SK-N-MC (cell line): Measurements from ENCODE around the gene PTPRN2.
"Not testable (repeated sequence)": the region's sequence is repeated elsewhere in the genome, so short reads cannot be mapped to it uniquely, and the experiment has no call there.

Experiments
- DNase-seq: peaks from one replicate; pipeline ENCODE4 v3.0.0-alpha.2; 2011; ENCODE audit warnings: low read depth, low spot score
- H3K27ac ChIP-seq: fragments of 200-600 bp; sonication (generic); 2 replicates; pipeline ENCODE4 v1.5.1; 2016; ENCODE audit warnings: mixed run types
- H3K36me3 ChIP-seq: fragments of 200-600 bp; sonication (generic); 2 replicates; pipeline ENCODE4 v1.6.1; 2017; ENCODE audit warnings: antibody characterized with exemption, low read length, mixed read lengths; ENCODE audit not compliant: insufficient read depth
- H3K4me3 ChIP-seq: fragments of 200-600 bp; sonication (generic); 2 replicates; pipeline ENCODE4 v1.5.1; 2016
- H3K9ac ChIP-seq: fragments of 200-600 bp; sonication (generic); 2 replicates; pipeline ENCODE4 v1.8.0; 2017; ENCODE audit warnings: mixed run types, mixed read lengths; ENCODE audit not compliant: insufficient read length
- H3K9me3 ChIP-seq: fragments of 200-600 bp; sonication (generic); 2 replicates; pipeline ENCODE4 v1.6.1; 2017; ENCODE audit warnings: low read depth, mild to moderate bottlenecking, antibody characterized with exemption, low read length, moderate library complexity, mixed read lengths
- EZH2 ChIP-seq: fragments of 200-600 bp; sonication (generic); IDR thresholded peaks from one replicate; pipeline ENCODE4 v1.6.1; 2017; ENCODE audit warnings: antibody characterized with exemption
- FOXP2 ChIP-seq: optimal IDR thresholded peaks from 2 replicates; pipeline ENCODE3; 2011; ENCODE audit warnings: mild to moderate bottlenecking, moderate library complexity; ENCODE audit not compliant: insufficient read depth; ENCODE audit errors: extremely low read length, control extremely low read depth
- POLR2AphosphoS5 ChIP-seq: IDR thresholded peaks from 2 replicates; pipeline ENCODE4 v1.6.1; 2012; ENCODE audit warnings: mild to moderate bottlenecking, low read depth, low read length, borderline replicate concordance

PTPRN2 gene

DNA sequence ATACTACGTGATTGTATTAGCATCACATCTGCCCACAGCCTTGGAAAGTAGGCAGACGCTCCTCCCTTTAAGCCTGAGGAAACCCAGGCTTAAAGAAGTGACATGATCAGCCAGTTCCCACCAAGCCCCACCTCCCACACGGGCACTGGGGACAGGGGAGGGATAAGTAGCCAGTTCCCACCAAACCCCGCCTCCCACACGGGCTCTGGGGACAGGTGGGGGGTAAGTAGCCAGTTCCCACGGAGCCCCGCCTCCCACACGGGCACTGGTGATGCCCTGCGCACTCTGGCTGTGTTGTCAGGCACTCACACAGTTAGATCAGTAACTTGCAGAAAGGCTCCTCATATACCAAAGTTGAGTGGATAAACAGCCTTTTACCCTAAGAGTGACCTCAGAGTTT, 606.8 kb downstream of the PTPRN2 start:
- Histone ChIP-seq H3K27ac (no peak overlapping the region), H3K4me3 (no peak overlapping the region), H3K36me3 (no peaks in the 10 kb centered on the region), H3K9ac (no peak overlapping the region), H3K9me3 (no peaks in the 10 kb centered on the region)
- no peak for TF ChIP-seq POLR2AphosphoS5
- no peak for TF ChIP-seq FOXP2
- TF ChIP-seq EZH2, result no peak
- no peak for DNase-seq

DNA sequence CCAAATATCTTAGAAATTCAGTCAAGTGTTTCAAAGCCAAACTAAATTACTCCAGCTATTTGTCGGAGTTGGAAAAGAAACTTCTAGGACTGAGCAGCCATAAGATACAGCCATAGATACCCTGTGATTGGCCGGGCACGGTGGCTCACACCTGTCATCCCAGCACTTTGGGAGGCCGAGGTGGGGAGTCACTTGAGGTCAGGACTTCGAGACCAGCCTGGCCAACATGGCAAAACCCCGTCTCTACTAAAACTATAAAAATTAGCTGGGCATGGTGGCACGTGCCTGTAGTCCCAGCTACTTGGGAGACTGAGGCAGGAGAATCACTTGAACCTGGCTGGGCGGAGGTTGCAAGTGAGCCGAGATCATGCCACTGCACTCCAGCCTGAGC, 607.3 kb downstream of the PTPRN2 start:
- not testable (repeated sequence) for H3K9me3 ChIP-seq, H3K36me3 ChIP-seq, H3K27ac ChIP-seq, H3K4me3 ChIP-seq, DNase-seq, H3K9ac ChIP-seq

DNA sequence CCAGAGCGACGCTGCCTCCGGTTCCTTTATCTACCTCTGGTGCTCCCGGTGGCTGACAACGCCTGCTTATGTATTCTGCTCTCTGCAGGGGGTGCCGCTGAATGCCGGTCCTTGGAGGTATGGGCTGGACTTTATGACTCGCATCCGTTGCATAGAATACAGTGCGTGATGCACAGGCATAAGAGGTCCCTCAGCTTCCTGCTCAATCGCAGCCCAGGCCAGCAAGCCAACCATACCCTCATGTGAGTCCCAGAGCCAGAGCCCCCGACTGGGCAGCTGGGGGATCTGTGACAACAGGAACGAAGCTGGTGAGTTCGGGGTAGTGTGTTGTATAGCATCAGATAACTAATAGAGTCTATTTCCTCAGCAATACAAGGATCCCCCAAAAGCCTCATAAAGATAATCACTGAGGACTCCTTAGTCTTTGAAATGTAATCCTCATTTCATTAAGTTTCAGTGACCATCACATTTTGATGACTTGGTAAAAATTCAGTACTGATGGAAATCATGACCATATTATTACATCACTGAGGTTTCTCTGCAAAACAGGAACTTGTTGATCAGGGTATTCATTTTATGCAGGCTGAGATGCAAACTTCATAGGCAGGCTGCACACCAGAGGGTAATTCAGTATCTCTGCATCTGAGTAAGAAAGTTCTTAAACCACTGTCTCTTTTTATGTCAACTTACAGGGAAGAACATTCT, 607.8 kb downstream of the PTPRN2 start:
- DNase-seq, result no peak
- TF ChIP-seq FOXP2 (no peak), POLR2AphosphoS5 (no peak), EZH2 (no peak)
- Histone ChIP-seq H3K4me3 (no peak overlapping the region), H3K27ac (no peak overlapping the region), H3K9me3 (no peaks in the 10 kb centered on the region), H3K9ac (no peak overlapping the region), H3K36me3 (no peaks in the 10 kb centered on the region)

DNA sequence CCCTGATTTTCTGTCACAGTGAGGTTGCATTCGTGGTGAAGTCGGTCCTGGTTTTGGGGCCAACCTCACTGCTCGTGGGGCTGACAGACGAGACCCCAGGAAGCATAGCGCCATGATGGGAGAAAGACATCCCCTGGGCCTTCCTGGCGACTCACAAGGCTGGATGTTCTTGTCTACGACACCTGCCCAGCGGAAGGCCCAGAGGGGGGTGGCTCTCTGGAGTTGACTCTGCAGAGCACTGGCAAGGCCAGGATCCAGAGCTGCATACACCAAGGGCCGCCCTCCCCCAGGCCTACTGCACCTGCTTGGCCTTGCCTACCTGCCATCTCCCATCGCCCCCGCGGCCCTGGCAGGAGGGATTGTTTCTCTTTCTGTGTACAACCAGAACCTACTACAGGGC, 608.9 kb downstream of the PTPRN2 start:
- DNase-seq, result no peak
- TF ChIP-seq FOXP2 (no peak), EZH2 (no peak), POLR2AphosphoS5 (no peak)
- Histone ChIP-seq H3K4me3 (no peak overlapping the region), H3K9ac (no peak overlapping the region), H3K9me3 (no peaks in the 10 kb centered on the region), H3K36me3 (no peaks in the 10 kb centered on the region), H3K27ac (no peak overlapping the region)

DNA sequence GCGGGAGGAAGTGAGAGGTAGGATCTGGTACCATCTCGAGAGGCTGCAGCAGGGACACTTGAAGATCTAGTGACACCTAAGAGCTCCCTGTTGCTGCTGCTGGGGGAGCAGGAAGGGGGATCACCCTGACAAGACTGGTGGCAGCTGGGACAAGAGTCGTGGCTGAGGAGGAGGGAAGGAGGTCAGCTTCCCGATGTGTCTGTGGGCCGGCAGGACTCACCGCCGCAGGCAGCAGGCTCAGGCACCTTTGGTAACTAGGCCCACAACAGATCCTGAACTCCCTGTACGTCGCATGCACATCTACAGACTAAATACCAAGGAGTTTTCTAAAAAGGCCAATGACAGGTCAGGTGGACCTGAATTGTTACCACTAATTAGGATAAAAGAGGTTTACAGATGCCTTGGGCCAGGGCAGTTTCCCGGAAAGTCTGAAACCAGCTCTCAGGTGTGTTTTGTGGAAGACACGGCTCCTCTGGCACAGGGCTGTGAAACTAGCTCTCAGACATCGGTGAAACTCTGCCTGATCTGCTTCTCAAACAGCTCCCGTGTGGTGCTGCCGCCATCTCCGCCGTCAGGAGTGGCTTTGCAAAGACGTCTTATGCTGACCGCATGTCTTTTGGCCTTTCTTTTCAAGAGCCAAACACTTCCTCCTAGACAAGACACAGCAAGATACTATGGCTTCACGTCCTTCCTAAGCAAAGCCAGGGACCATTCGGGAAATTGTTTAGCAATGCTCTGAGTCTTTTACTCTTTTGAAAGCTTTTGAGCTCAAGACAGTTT, 609.7 kb downstream of the PTPRN2 start:
- Histone ChIP-seq H3K4me3 (no peak overlapping the region), H3K9ac (no peak overlapping the region), H3K36me3 (no peaks in the 10 kb centered on the region), H3K27ac (no peak overlapping the region), H3K9me3 (no peaks in the 10 kb centered on the region)
- TF ChIP-seq POLR2AphosphoS5, result no peak
- no peak for TF ChIP-seq FOXP2
- no peak for TF ChIP-seq EZH2
- DNase-seq, result no peak

DNA sequence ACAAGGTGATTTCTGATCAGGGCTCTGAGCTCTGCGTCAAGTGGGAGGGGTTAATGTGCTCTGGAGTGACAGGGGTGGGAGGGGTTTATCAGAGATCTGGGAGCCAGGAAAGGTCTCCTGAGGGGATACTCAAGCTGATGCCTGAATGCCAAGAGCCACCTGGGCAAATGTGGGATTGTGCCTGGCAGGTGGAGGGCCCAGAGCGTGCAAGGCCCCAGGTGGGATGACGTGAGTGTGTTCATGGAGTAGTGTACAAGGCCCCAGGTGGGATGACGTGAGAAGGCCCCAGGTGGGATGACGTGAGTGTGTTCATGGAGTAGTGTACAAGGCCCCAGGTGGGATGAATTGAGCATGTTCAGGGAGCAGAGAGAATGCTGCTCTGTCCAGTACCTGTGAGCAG, 610.3 kb downstream of the PTPRN2 start:
- TF ChIP-seq EZH2, result no peak
- no peak for TF ChIP-seq FOXP2
- no peak for TF ChIP-seq POLR2AphosphoS5
- no peak for DNase-seq
- H3K4me3 ChIP-seq, result no peak overlapping the region
- no peaks in the 10 kb centered on the region for H3K9me3 ChIP-seq
- H3K9ac ChIP-seq, result no peak overlapping the region
- no peaks in the 10 kb centered on the region for H3K36me3 ChIP-seq
- no peak overlapping the region for H3K27ac ChIP-seq

DNA sequence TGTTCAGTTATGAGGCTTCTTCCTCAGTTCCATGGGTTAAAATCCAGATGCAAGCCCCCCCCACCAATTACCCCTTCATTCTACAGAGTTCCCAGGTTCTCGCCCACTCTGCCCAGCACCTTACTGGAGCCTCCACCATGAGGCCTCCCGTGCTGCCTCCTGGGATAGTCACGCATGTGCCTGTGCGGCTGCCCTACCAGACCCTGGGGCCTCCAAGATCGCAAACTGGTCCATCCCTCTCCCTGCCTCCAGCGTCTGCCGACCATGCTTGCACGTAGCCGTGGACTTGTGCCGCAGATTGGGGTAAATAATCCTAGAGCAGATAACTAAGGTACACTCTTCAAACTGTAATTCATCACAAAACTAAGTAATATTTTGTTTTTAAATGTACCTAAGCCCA, 611.2 kb downstream of the PTPRN2 start:
- no peak for DNase-seq
- TF ChIP-seq FOXP2 (no peak), EZH2 (no peak), POLR2AphosphoS5 (no peak)
- no peaks in the 10 kb centered on the region for H3K36me3 ChIP-seq
- no peaks in the 10 kb centered on the region for H3K9me3 ChIP-seq
- H3K4me3 ChIP-seq, result no peak overlapping the region
- no peak overlapping the region for H3K27ac ChIP-seq
- no peak overlapping the region for H3K9ac ChIP-seq

DNA sequence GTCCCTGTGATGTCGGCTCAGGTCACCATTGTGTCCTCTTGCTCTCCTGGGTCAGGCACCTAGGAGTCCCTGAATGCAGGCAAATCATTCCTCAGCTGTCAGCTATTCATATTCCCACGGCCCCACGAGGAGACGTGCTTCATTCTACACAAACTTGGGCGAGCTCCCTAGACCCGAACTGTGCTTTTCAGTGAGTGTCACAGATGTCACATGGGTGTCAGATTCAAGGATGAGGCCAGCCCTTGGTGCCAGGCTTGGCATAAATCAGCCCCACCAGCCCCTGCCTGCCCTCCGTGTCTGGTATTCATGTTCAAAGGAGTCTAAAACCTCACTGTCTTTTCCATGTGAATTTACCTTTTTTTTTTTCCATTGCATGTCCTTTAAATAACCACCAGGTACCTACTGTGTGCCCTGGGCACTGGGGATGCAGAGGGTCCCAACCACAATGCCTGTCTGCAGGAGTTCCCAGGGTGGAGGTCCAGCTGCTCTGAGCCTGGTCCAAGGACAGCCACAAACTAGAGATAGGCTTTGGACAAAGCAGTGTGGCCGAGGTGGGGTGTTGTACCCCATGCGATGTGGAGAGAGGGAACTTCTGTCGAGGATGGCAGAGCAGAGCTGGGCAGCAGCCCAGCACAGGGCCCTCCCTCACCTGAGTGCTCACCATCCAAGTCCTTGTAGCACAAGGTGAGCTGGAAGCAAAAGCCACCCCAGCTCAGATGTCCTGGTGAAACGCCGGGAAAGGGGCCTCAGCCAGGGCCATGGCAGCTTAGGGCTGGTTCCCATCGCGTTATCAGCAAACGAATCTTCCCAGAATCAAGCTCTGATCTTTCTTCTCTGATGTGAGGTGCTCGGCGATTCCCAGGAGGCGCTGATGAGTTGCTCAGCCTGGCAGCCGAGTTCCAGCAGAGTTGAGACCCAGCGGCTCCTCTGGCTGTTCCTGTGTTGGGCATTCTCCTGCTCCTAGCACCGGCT, 611.9 kb downstream of the PTPRN2 start:
- Histone ChIP-seq H3K9me3 (no peaks in the 10 kb centered on the region), H3K4me3 (no peak overlapping the region), H3K36me3 (no peaks in the 10 kb centered on the region), H3K27ac (no peak overlapping the region), H3K9ac (no peak overlapping the region)
- no peak for DNase-seq
- TF ChIP-seq POLR2AphosphoS5, result no peak
- no peak for TF ChIP-seq FOXP2
- no peak for TF ChIP-seq EZH2
